Measurements from ENCODE around the gene GRHL3.

GRHL3 gene

GRCh38 chr1:24391882-24392603, 72.9 kb downstream of the GRHL3 start:
- no peaks in the 10 kb centered on the region for H3K36me3 ChIP-seq (ENCODE audit: control insufficient read depth, insufficient read depth, low read length)
- peak overlapping the region; percentile 14 for H3K4me2 ChIP-seq (ENCODE audit: low read length)
- TF ChIP-seq CTCF (IDR thresholded peaks at IDR 0.05) = peak; percentile 37
- H3K4me3 ChIP-seq (ENCODE audit: low read depth, low read length) = no peak overlapping the region
- peak overlapping the region; percentile 72 for H3K27ac ChIP-seq
- no peaks in the 10 kb centered on the region for H3K4me1 ChIP-seq
- no peaks in the 10 kb centered on the region for H3K79me2 ChIP-seq
- no peak overlapping the region for H3K9ac ChIP-seq
- H2AFZ ChIP-seq = no peak overlapping the region
- no peaks in the 10 kb centered on the region for H3K27me3 ChIP-seq (ENCODE audit: control insufficient read depth, insufficient read depth, low read length)
- H3K9me3 ChIP-seq (ENCODE audit: control insufficient read depth, low read length) = no peaks in the 10 kb centered on the region

- Histone ChIP-seq H3K4me1 (no peaks in the 10 kb centered on the region), H2AFZ (no peak overlapping the region), H3K4me3 (ENCODE audit: low read depth, low read length) (no peak overlapping the region), H3K27me3 (ENCODE audit: control insufficient read depth, insufficient read depth, low read length) (no peaks in the 10 kb centered on the region), H3K9me3 (ENCODE audit: control insufficient read depth, low read length) (no peaks in the 10 kb centered on the region), H3K27ac (peak overlapping the region; percentile 72), H3K36me3 (ENCODE audit: control insufficient read depth, insufficient read depth, low read length) (no peaks in the 10 kb centered on the region), H3K4me2 (ENCODE audit: low read length) (no peak overlapping the region), H3K79me2 (no peaks in the 10 kb centered on the region), H3K9ac (no peak overlapping the region)
- no peak for TF ChIP-seq CTCF (IDR thresholded peaks at IDR 0.05)
Observed at GRCh38 chr1:24392604-24392946, 73.4 kb downstream of the GRHL3 start.

- H3K9me3 ChIP-seq (ENCODE audit: control insufficient read depth, low read length) = no peaks in the 10 kb centered on the region
- no peaks in the 10 kb centered on the region for H3K79me2 ChIP-seq
- no peak overlapping the region for H2AFZ ChIP-seq
- no peaks in the 10 kb centered on the region for H3K36me3 ChIP-seq (ENCODE audit: control insufficient read depth, insufficient read depth, low read length)
- no peaks in the 10 kb centered on the region for H3K27me3 ChIP-seq (ENCODE audit: control insufficient read depth, insufficient read depth, low read length)
- H3K27ac ChIP-seq = no peak overlapping the region
- H3K4me3 ChIP-seq (ENCODE audit: low read depth, low read length) = no peak overlapping the region
- H3K4me1 ChIP-seq = no peaks in the 10 kb centered on the region
- H3K9ac ChIP-seq = no peak overlapping the region
- no peak overlapping the region for H3K4me2 ChIP-seq (ENCODE audit: low read length)
- TF ChIP-seq CTCF (IDR thresholded peaks at IDR 0.05) = no peak
Observed at GRCh38 chr1:24392982-24393650, 74.0 kb downstream of the GRHL3 start.

GRCh38 chr1:24393892-24394291, 74.7 kb downstream of the GRHL3 start:
- no peaks in the 10 kb centered on the region for H3K4me1 ChIP-seq
- no peaks in the 10 kb centered on the region for H3K9me3 ChIP-seq (ENCODE audit: control insufficient read depth, low read length)
- no peaks in the 10 kb centered on the region for H3K27me3 ChIP-seq (ENCODE audit: control insufficient read depth, insufficient read depth, low read length)
- H2AFZ ChIP-seq = no peak overlapping the region
- no peaks in the 10 kb centered on the region for H3K79me2 ChIP-seq
- H3K27ac ChIP-seq = no peak overlapping the region
- no peak overlapping the region for H3K4me2 ChIP-seq (ENCODE audit: low read length)
- no peak overlapping the region for H3K9ac ChIP-seq
- H3K4me3 ChIP-seq (ENCODE audit: low read depth, low read length) = no peak overlapping the region
- no peaks in the 10 kb centered on the region for H3K36me3 ChIP-seq (ENCODE audit: control insufficient read depth, insufficient read depth, low read length)
- no peak for TF ChIP-seq CTCF (IDR thresholded peaks at IDR 0.05)

- Histone ChIP-seq H3K36me3 (ENCODE audit: control insufficient read depth, insufficient read depth, low read length) (no peaks in the 10 kb centered on the region), H3K4me2 (ENCODE audit: low read length) (no peak overlapping the region), H3K4me1 (no peaks in the 10 kb centered on the region), H3K79me2 (no peaks in the 10 kb centered on the region), H3K9me3 (ENCODE audit: control insufficient read depth, low read length) (no peaks in the 10 kb centered on the region), H2AFZ (no peak overlapping the region), H3K27me3 (ENCODE audit: control insufficient read depth, insufficient read depth, low read length) (no peaks in the 10 kb centered on the region), H3K9ac (no peak overlapping the region), H3K27ac (no peak overlapping the region), H3K4me3 (ENCODE audit: low read depth, low read length) (no peak overlapping the region)
- TF ChIP-seq CTCF (IDR thresholded peaks at IDR 0.05) = no peak
Observed at GRCh38 chr1:24400065-24400464, 80.9 kb downstream of the GRHL3 start.
